GM23338 (cell line): ENCODE data around the gene C14orf119. TPM values are rescaled to one million over a fixed set of nuclear protein-coding genes. Genes with fewer than 3 reads are reported as not detected.

Source experiments
- ATAC-seq: fragments of 200-7000 bp; cut with Tn5 transposase; 3 replicates; pipeline ENCODE4 v1.9.1; 2020
- DNase-seq: peaks from one replicate; pipeline ENCODE4 v3.0.0-alpha.2; 2015; ENCODE audit warnings: low spot score
- H2AFZ ChIP-seq: fragments of 200-600 bp; sonication (generic); 2 replicates; pipeline ENCODE4 v1.8.0; 2016; ENCODE audit warnings: antibody characterized with exemption, mild to moderate bottlenecking, moderate library complexity
- H3F3A ChIP-seq: fragments of 200-600 bp; sonication (generic); replicated peaks from 2 replicates; pipeline ENCODE4 v1.8.0; 2017; ENCODE audit warnings: antibody characterized with exemption, mixed run types, low read depth
- H3K27ac ChIP-seq: fragments of 200-600 bp; sonication (generic); 2 replicates; pipeline ENCODE4 v1.6.1; 2016; ENCODE audit warnings: low read depth
- H3K27me3 ChIP-seq: fragments of 200-600 bp; sonication (generic); 2 replicates; pipeline ENCODE4 v1.8.0; 2016; ENCODE audit warnings: mild to moderate bottlenecking, mixed run types, moderate library complexity; ENCODE audit not compliant: insufficient read depth
- H3K36me3 ChIP-seq: fragments of 200-600 bp; sonication (generic); 2 replicates; pipeline ENCODE4 v1.8.0; 2016; ENCODE audit warnings: mild to moderate bottlenecking; ENCODE audit not compliant: insufficient read depth
- H3K4me1 ChIP-seq: fragments of 200-600 bp; sonication (generic); 2 replicates; pipeline ENCODE4 v1.8.0; 2016; ENCODE audit warnings: mild to moderate bottlenecking, moderate library complexity; ENCODE audit not compliant: insufficient read depth
- H3K4me2 ChIP-seq: fragments of 200-600 bp; sonication (generic); 2 replicates; pipeline ENCODE4 v1.7.1; 2017; ENCODE audit warnings: mixed run types
- H3K4me3 ChIP-seq: fragments of 200-600 bp; sonication (generic); 2 replicates; pipeline ENCODE4 v1.6.1; 2016; ENCODE audit warnings: mixed run types
- H3K79me2 ChIP-seq: fragments of 200-600 bp; sonication (generic); replicated peaks from 2 replicates; pipeline ENCODE4 v1.8.0; 2017; ENCODE audit warnings: mild to moderate bottlenecking; ENCODE audit not compliant: insufficient read depth
- H3K9me2 ChIP-seq: fragments of 200-600 bp; sonication (generic); 2 replicates; pipeline ENCODE4 v1.8.0; 2017; ENCODE audit not compliant: insufficient read depth
- H4K20me1 ChIP-seq: fragments of 200-600 bp; sonication (generic); replicated peaks from 2 replicates; pipeline ENCODE4 v1.8.0; 2017; ENCODE audit warnings: mild to moderate bottlenecking; ENCODE audit not compliant: insufficient read depth
- H3K27ac Mint-ChIP-seq: 2 replicates; pipeline ENCODE4 v1.8.0; 2020; ENCODE audit warnings: inconsistent platforms, mild to moderate bottlenecking, moderate library complexity, mixed read lengths
- H3K27me3 Mint-ChIP-seq: 3 replicates; pipeline ENCODE4 v1.8.0; 2022; ENCODE audit warnings: low read depth, mild to moderate bottlenecking, moderate library complexity, mixed read lengths, inconsistent platforms; ENCODE audit not compliant: insufficient read depth, poor library complexity
- H3K36me3 Mint-ChIP-seq: 3 replicates; pipeline ENCODE4 v1.8.0; 2021; ENCODE audit warnings: low read depth, mild to moderate bottlenecking, inconsistent platforms, moderate library complexity, mixed read lengths
- H3K4me1 Mint-ChIP-seq: 3 replicates; pipeline ENCODE4 v1.8.0; 2020; ENCODE audit warnings: mild to moderate bottlenecking, inconsistent platforms, mixed read lengths
- H3K4me3 Mint-ChIP-seq: 3 replicates; pipeline ENCODE4 v1.8.0; 2021; ENCODE audit warnings: moderate library complexity, mild to moderate bottlenecking, inconsistent platforms, mixed read lengths
- H3K9me3 Mint-ChIP-seq: 3 replicates; pipeline ENCODE4 v1.8.0; 2020; ENCODE audit warnings: moderate library complexity, mild to moderate bottlenecking, inconsistent platforms, mixed read lengths
- CREB1 ChIP-seq: fragments of 250-450 bp; sonication (Bioruptor Pico); IDR thresholded peaks from 2 replicates; pipeline ENCODE4 v1.5.0; 2020; ENCODE audit warnings: low read depth, mild to moderate bottlenecking, moderate library complexity
- CTCF ChIP-seq, 2 experiments: fragments of 200-600 bp in 1 of 2; sonication (generic) in 1 of 2; conservative IDR thresholded peaks; 2 replicates each; pipeline versions ENCODE4 v1.5.1 to v1.6.1; 2016 to 2017; ENCODE audit warnings: antibody characterized with exemption in 2 of 2, low read depth in 2 of 2, mild to moderate bottlenecking in 2 of 2, moderate library complexity in 1 of 2
- EZH2 ChIP-seq: fragments of 200-600 bp; sonication (generic); IDR thresholded peaks from one replicate; pipeline ENCODE4 v1.8.0; 2017; ENCODE audit warnings: antibody characterized with exemption, mild to moderate bottlenecking, low read depth; ENCODE audit not compliant: unreplicated experiment
- EZH2phosphoT487 ChIP-seq: fragments of 200-600 bp; sonication (generic); IDR thresholded peaks from one replicate; pipeline ENCODE4 v1.8.1; 2018; ENCODE audit warnings: antibody characterized with exemption; ENCODE audit not compliant: unreplicated experiment
- JUNB ChIP-seq: IDR thresholded peaks from one replicate; pipeline ENCODE4 v1.6.1; 2016; ENCODE audit warnings: antibody characterized with exemption; ENCODE audit not compliant: unreplicated experiment
- POLR2AphosphoS5 ChIP-seq: IDR thresholded peaks from 2 replicates; pipeline ENCODE4 v1.6.1; 2016; ENCODE audit warnings: antibody characterized with exemption, low read depth
- REST ChIP-seq: IDR thresholded peaks from one replicate; pipeline ENCODE4 v1.6.1; 2018; ENCODE audit warnings: antibody characterized with exemption; ENCODE audit not compliant: unreplicated experiment
- STAT1 ChIP-seq: IDR thresholded peaks from one replicate; pipeline ENCODE4 v1.6.1; 2016; ENCODE audit warnings: antibody characterized with exemption; ENCODE audit not compliant: unreplicated experiment
- ZNF114 ChIP-seq: fragments of 250-450 bp; sonication (Bioruptor Pico); IDR thresholded peaks from 2 replicates; pipeline ENCODE4 v1.5.0; 2020; ENCODE audit warnings: mild to moderate bottlenecking, moderate library complexity
- ZNF331 ChIP-seq: fragments of 250-450 bp; sonication (Bioruptor Pico); IDR thresholded peaks from 2 replicates; pipeline ENCODE4 v1.5.0; 2020; ENCODE audit warnings: low read depth, mild to moderate bottlenecking, moderate library complexity
- polyA plus RNA-seq: library from polyadenylated mRNA; unstranded; fragments of >200 nt; fragmentation: Nextera tagmentation; extraction: Ambion mirVana; gene quantifications from 2 replicates; pipeline ENCODE4 v1.2.1, GENCODE V29; 2016
- total RNA-seq: library from RNA; depleted of rRNA; stranded (reverse); fragments of >200 nt; shearing (Covaris generic); gene quantifications from 2 replicates; pipeline ENCODE4 v1.2.3, GENCODE V29; 2014
- TF ChIP-seq, protein P1 (sequence below): IDR thresholded peaks from 2 replicates; pipeline ENCODE4 v1.6.1; 2016; ENCODE audit warnings: antibody characterized with exemption

C14orf119 gene
- total and polyA plus RNA-seq, 2 experiments from 2014 or later = 49.4 to 118 TPM

DNA sequence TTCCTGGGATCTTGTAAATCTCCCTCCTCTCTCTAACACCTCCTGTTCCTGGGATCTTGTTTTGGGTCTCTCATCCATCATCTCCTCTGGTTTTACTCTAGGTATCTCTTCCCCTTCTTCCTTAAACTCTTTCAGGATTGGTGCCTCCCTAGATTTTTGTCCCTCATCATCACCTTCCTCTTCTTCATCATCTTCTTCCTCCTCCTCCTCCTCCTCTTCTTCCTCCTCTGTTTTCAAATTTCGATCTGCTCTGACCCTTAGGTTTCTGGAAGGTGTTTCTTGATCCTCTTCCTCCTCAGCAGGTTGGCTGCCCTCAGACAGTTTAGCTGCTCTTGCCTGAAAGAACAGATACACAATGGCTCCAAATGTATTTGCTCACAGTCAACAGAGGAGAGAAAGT is 14.8 kb upstream of the C14orf119 start (continued):
- no peak for TF ChIP-seq CTCF (conservative IDR thresholded peaks at IDR 0.05; ENCODE audit: low read depth in 2 of 2)
- TF ChIP-seq CREB1 (CRISPR knock-in tag) = no peak
- TF ChIP-seq STAT1 = no peak
- no peak for TF ChIP-seq ZNF331 (CRISPR knock-in tag)
- TF ChIP-seq REST = no peak
- no peak for TF ChIP-seq POLR2AphosphoS5
- no peak for TF ChIP-seq ZNF114 (CRISPR knock-in tag)
- TF ChIP-seq EZH2 = no peak
- TF ChIP-seq JUNB = no peak
- TF ChIP-seq EZH2phosphoT487 = no peak

DNA sequence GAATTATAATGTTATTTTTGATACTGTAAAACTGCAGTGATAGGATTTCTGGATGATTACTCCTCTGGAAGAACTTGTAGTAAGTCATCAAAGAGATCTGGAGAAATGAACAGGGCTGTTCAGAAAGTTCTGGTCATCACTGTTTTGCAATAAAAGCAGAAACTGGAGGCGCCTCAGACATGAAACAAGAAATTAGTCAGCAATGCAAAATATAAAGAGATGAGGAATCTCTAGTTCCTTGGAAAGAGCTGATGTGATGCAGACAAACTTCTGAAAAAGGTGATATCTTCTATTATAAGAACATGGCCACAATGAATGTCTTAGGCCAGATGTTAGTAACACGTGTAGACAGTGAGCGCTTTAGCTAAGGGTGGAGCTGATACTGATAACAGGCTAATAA is 9.8 kb upstream of the C14orf119 start:
- no peak overlapping the region for H3K4me3 Mint-ChIP-seq
- H3K36me3 ChIP-seq = peaks cover 76% of the 10 kb centered on the region
- TF ChIP-seq EZH2 (no peak), POLR2AphosphoS5 (no peak), CTCF (conservative IDR thresholded peaks at IDR 0.05; ENCODE audit: low read depth in 2 of 2) (no peak), REST (no peak), ZNF114 (CRISPR knock-in tag) (no peak), EZH2phosphoT487 (no peak), STAT1 (no peak), JUNB (no peak)
- TF ChIP-seq, protein P1, sequence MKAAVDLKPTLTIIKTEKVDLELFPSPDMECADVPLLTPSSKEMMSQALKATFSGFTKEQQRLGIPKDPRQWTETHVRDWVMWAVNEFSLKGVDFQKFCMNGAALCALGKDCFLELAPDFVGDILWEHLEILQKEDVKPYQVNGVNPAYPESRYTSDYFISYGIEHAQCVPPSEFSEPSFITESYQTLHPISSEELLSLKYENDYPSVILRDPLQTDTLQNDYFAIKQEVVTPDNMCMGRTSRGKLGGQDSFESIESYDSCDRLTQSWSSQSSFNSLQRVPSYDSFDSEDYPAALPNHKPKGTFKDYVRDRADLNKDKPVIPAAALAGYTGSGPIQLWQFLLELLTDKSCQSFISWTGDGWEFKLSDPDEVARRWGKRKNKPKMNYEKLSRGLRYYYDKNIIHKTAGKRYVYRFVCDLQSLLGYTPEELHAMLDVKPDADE = no peak
- DNase-seq (no peak), ATAC-seq (no peak)
- peaks cover 37% of the 10 kb centered on the region; the same call in 1 of the 2 replicates for H3K79me2 ChIP-seq
- H4K20me1 ChIP-seq = peaks cover 48% of the 10 kb centered on the region
- no peaks in the 10 kb centered on the region for H3K4me1 ChIP-seq
- no peak overlapping the region for H3K27ac ChIP-seq
- H3K9me3 Mint-ChIP-seq = no peaks in the 10 kb centered on the region
- peaks cover 2% of the 10 kb centered on the region for H3K27me3 Mint-ChIP-seq
- no peaks in the 10 kb centered on the region for H3K27me3 ChIP-seq
- H3K27ac Mint-ChIP-seq = no peak overlapping the region
- H3K9me2 ChIP-seq = no peaks in the 10 kb centered on the region
- no peaks in the 10 kb centered on the region for H3K4me1 Mint-ChIP-seq
- no peak overlapping the region for H3K4me2 ChIP-seq
- H3F3A ChIP-seq = peaks cover 3% of the 10 kb centered on the region; the same call in 1 of the 2 replicates
- peaks cover 89% of the 10 kb centered on the region for H3K36me3 Mint-ChIP-seq
- H2AFZ ChIP-seq = no peak overlapping the region
- no peak overlapping the region for H3K4me3 ChIP-seq
